HUES48 (cell line): ENCODE data around the gene LCAT.

Experiments used
- H3K27ac ChIP-seq: one replicate; pipeline ENCODE4 v1.7.0; 2013; ENCODE audit warnings: low read depth, low read length, inconsistent platforms
- H3K27me3 ChIP-seq: 2 replicates; pipeline ENCODE4 v1.6.1; 2013; ENCODE audit warnings: mild to moderate bottlenecking, low read length; ENCODE audit not compliant: control insufficient read depth, insufficient read depth
- H3K36me3 ChIP-seq: 2 replicates; pipeline ENCODE4 v1.6.1; 2013; ENCODE audit warnings: low read length; ENCODE audit not compliant: control insufficient read depth, insufficient read depth
- H3K4me1 ChIP-seq: 2 replicates; pipeline ENCODE4 v1.6.1; 2013; ENCODE audit warnings: mild to moderate bottlenecking, low read length; ENCODE audit not compliant: control insufficient read depth, insufficient read depth
- H3K4me3 ChIP-seq: 2 replicates; pipeline ENCODE4 v1.5.1; 2013; ENCODE audit warnings: mild to moderate bottlenecking, low read depth, low read length
- H3K9ac ChIP-seq: 2 replicates; pipeline ENCODE4 v1.6.1; 2013; ENCODE audit warnings: mild to moderate bottlenecking, low read depth, low read length, moderate library complexity
- H3K9me3 ChIP-seq: 2 replicates; pipeline ENCODE4 v1.6.1; 2013; ENCODE audit warnings: low read length; ENCODE audit not compliant: control insufficient read depth, insufficient read depth

Gene LCAT

GRCh38 chr16:67930191-67930590, 13.7 kb downstream of the LCAT start:
- no peak overlapping the region for H3K27ac ChIP-seq

GRCh38 chr16:67928561-67929364, 15.2 kb downstream of the LCAT start:
- no peak overlapping the region for H3K9ac ChIP-seq

More at GRCh38 chr16:67930191-67930590, 13.7 kb downstream of the LCAT start:
- no peaks in the 10 kb centered on the region for H3K9me3 ChIP-seq
- H3K4me1 ChIP-seq: peaks cover 4% of the 10 kb centered on the region; the same call in 1 of the 2 replicates
- peaks cover 23% of the 10 kb centered on the region for H3K36me3 ChIP-seq
- H3K4me3 ChIP-seq: no peak overlapping the region
- no peak overlapping the region for H3K9ac ChIP-seq
- H3K27me3 ChIP-seq: no peaks in the 10 kb centered on the region

GRCh38 chr16:67928147-67928546, 15.8 kb downstream of the LCAT start:
- H3K9ac ChIP-seq: no peak overlapping the region
- H3K36me3 ChIP-seq: peaks cover 28% of the 10 kb centered on the region
- no peak overlapping the region for H3K4me3 ChIP-seq
- no peaks in the 10 kb centered on the region for H3K27me3 ChIP-seq
- no peaks in the 10 kb centered on the region; the same call in 1 of the 2 replicates for H3K4me1 ChIP-seq
- no peaks in the 10 kb centered on the region for H3K9me3 ChIP-seq
- no peak overlapping the region for H3K27ac ChIP-seq

More at GRCh38 chr16:67928561-67929364, 15.2 kb downstream of the LCAT start:
- no peak overlapping the region for H3K4me3 ChIP-seq
- no peaks in the 10 kb centered on the region; the same call in 1 of the 2 replicates for H3K4me1 ChIP-seq
- peaks cover 23% of the 10 kb centered on the region for H3K36me3 ChIP-seq
- no peaks in the 10 kb centered on the region for H3K27me3 ChIP-seq
- H3K27ac ChIP-seq: no peak overlapping the region
- H3K9me3 ChIP-seq: no peaks in the 10 kb centered on the region

- H3K4me3 ChIP-seq: no peak overlapping the region
- no peaks in the 10 kb centered on the region; the same call in 1 of the 2 replicates for H3K4me1 ChIP-seq
- no peaks in the 10 kb centered on the region for H3K9me3 ChIP-seq
- H3K36me3 ChIP-seq: peaks cover 28% of the 10 kb centered on the region
- H3K9ac ChIP-seq: no peak overlapping the region
- no peak overlapping the region for H3K27ac ChIP-seq
- no peaks in the 10 kb centered on the region for H3K27me3 ChIP-seq
Measured at GRCh38 chr16:67927131-67927941, 16.6 kb downstream of the LCAT start.

- Histone ChIP-seq H3K4me3 (no peak overlapping the region), H3K9me3 (no peaks in the 10 kb centered on the region), H3K36me3 (peaks cover 28% of the 10 kb centered on the region), H3K27ac (no peak overlapping the region), H3K27me3 (no peaks in the 10 kb centered on the region), H3K9ac (no peak overlapping the region), H3K4me1 (no peaks in the 10 kb centered on the region; the same call in 1 of the 2 replicates)
Measured at GRCh38 chr16:67926181-67926750, 17.7 kb downstream of the LCAT start.

GRCh38 chr16:67924140-67924906, 19.6 kb downstream of the LCAT start:
- H3K4me1 ChIP-seq: no peaks in the 10 kb centered on the region; the same call in 1 of the 2 replicates
- no peaks in the 10 kb centered on the region for H3K27me3 ChIP-seq
- no peak overlapping the region for H3K27ac ChIP-seq
- H3K9ac ChIP-seq: no peak overlapping the region
- no peaks in the 10 kb centered on the region for H3K9me3 ChIP-seq
- H3K36me3 ChIP-seq: peaks cover 24% of the 10 kb centered on the region
- H3K4me3 ChIP-seq: no peak overlapping the region

GRCh38 chr16:67923414-67924116, 20.4 kb downstream of the LCAT start:
- Histone ChIP-seq H3K27me3 (no peaks in the 10 kb centered on the region), H3K9me3 (no peaks in the 10 kb centered on the region), H3K36me3 (peaks cover 16% of the 10 kb centered on the region), H3K27ac (no peak overlapping the region), H3K4me1 (no peaks in the 10 kb centered on the region; the same call in 1 of the 2 replicates), H3K4me3 (no peak overlapping the region), H3K9ac (no peak overlapping the region)

GRCh38 chr16:67922740-67923139, 21.2 kb downstream of the LCAT start:
- H3K9ac ChIP-seq: no peak overlapping the region
- H3K9me3 ChIP-seq: no peaks in the 10 kb centered on the region
- no peak overlapping the region for H3K27ac ChIP-seq
- H3K4me3 ChIP-seq: no peak overlapping the region
- peaks cover 15% of the 10 kb centered on the region for H3K36me3 ChIP-seq
- H3K27me3 ChIP-seq: no peaks in the 10 kb centered on the region
- no peaks in the 10 kb centered on the region; the same call in 1 of the 2 replicates for H3K4me1 ChIP-seq

- Histone ChIP-seq H3K9me3 (no peaks in the 10 kb centered on the region), H3K27ac (no peak overlapping the region), H3K36me3 (peaks cover 12% of the 10 kb centered on the region; the same call in 1 of the 2 replicates), H3K27me3 (no peaks in the 10 kb centered on the region), H3K4me3 (no peak overlapping the region), H3K9ac (no peak overlapping the region), H3K4me1 (no peaks in the 10 kb centered on the region; the same call in 1 of the 2 replicates)
Measured at GRCh38 chr16:67922221-67922620, 21.7 kb downstream of the LCAT start.
